Measurements from ENCODE around the gene ESPL1. TPM values are rescaled to one million over a fixed set of nuclear protein-coding genes. Genes with fewer than 3 reads are reported as not detected.
A peak's percentile ranks its signal among the peaks of the same experiment; 100 is the strongest.

Gene ESPL1
- total and polyA plus RNA-seq, 2 of the 13 experiments (the other 11 are each of a cell fraction or from before 2014, with no cell fraction given): 5.8 to 11.5 TPM

DNA sequence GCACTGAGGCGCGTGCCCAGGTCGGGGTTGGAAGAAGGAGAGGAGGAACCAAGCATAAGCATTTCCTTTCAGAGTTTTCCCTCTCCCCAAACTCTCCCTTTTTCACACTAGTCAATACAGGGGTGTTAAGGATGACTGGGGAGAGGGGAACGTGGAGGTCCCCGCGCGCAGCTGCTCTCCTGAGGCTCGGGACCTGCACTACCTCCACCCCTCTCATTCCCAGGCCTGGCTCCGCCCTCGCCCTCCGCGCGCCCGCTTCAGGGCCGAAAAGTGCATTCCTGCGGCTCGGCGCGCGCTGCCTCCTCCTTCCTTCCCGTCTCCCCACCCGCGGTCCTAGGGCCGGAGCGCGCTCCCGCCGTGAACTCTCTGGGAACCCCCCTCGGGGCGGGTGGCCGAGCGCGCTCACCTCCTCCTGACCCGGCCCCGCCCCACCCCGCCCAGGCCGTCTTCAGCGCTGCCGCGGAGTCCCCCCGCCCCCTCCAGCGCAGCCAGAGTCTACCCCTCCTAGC lies 47.4 kb upstream of the ESPL1 start (continued):
- TF ChIP-seq, protein P1, sequence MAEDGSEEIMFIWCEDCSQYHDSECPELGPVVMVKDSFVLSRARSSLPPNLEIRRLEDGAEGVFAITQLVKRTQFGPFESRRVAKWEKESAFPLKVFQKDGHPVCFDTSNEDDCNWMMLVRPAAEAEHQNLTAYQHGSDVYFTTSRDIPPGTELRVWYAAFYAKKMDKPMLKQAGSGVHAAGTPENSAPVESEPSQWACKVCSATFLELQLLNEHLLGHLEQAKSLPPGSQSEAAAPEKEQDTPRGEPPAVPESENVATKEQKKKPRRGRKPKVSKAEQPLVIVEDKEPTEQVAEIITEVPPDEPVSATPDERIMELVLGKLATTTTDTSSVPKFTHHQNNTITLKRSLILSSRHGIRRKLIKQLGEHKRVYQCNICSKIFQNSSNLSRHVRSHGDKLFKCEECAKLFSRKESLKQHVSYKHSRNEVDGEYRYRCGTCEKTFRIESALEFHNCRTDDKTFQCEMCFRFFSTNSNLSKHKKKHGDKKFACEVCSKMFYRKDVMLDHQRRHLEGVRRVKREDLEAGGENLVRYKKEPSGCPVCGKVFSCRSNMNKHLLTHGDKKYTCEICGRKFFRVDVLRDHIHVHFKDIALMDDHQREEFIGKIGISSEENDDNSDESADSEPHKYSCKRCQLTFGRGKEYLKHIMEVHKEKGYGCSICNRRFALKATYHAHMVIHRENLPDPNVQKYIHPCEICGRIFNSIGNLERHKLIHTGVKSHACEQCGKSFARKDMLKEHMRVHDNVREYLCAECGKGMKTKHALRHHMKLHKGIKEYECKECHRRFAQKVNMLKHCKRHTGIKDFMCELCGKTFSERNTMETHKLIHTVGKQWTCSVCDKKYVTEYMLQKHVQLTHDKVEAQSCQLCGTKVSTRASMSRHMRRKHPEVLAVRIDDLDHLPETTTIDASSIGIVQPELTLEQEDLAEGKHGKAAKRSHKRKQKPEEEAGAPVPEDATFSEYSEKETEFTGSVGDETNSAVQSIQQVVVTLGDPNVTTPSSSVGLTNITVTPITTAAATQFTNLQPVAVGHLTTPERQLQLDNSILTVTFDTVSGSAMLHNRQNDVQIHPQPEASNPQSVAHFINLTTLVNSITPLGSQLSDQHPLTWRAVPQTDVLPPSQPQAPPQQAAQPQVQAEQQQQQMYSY (CRISPR knock-in tag; IDR thresholded peaks at IDR 0.05): no peak
- TF ChIP-seq ZBTB49 (CRISPR knock-in tag; IDR thresholded peaks at IDR 0.05; ENCODE audit: borderline replicate concordance) (no peak), ZSCAN22 (CRISPR knock-in tag; IDR thresholded peaks at IDR 0.05) (no peak), ZNF460 (CRISPR knock-in tag; IDR thresholded peaks at IDR 0.05; ENCODE audit: borderline replicate concordance) (no peak), ZNF512 (CRISPR knock-in tag; IDR thresholded peaks at IDR 0.05) (no peak), KAT7 (CRISPR knock-in tag; IDR thresholded peaks at IDR 0.05; ENCODE audit: borderline replicate concordance) (peak; percentile 75; the same call in 1 of the 2 replicates), ZNF737 (CRISPR knock-in tag; IDR thresholded peaks at IDR 0.05; ENCODE audit: borderline replicate concordance) (no peak), ATM (IDR thresholded peaks at IDR 0.05; ENCODE audit: borderline replicate concordance) (no peak), FOXO1 (CRISPR knock-in tag; IDR thresholded peaks at IDR 0.05) (no peak), ZNF207 (IDR thresholded peaks at IDR 0.05; ENCODE audit: borderline replicate concordance) (no peak), ZNF33A (CRISPR knock-in tag; IDR thresholded peaks at IDR 0.05; ENCODE audit: borderline replicate concordance) (no peak), NR3C1 (CRISPR knock-in tag; IDR thresholded peaks at IDR 0.05) (no peak), ZNF670 (CRISPR knock-in tag; IDR thresholded peaks at IDR 0.05; ENCODE audit: borderline replicate concordance) (no peak), AFF4 (CRISPR knock-in tag; IDR thresholded peaks at IDR 0.05) (no peak), HDAC2 (CRISPR knock-in tag; IDR thresholded peaks at IDR 0.05) (0 out of 2 replicates have a peak, but pooled peaks have one; percentile 19), GATAD1 (CRISPR knock-in tag; IDR thresholded peaks at IDR 0.05) (no peak), ZNF547 (CRISPR knock-in tag; IDR thresholded peaks at IDR 0.05) (no peak), DPF2 (CRISPR knock-in tag; IDR thresholded peaks at IDR 0.05; ENCODE audit: borderline replicate concordance, low read depth) (no peak), NCOR1 (IDR thresholded peaks at IDR 0.05; ENCODE audit: borderline replicate concordance, low read length) (no peak), DMAP1 (CRISPR knock-in tag; IDR thresholded peaks at IDR 0.05) (no peak)

Measured in HepG2 (cell line).